Activated CD4-positive, alpha-beta memory T cell treated with anti-CD3 and anti-CD28 coated beads for 36 hours (primary cell): ENCODE measurements around the gene HSP90AB1. TPM values are rescaled to one million over a fixed set of nuclear protein-coding genes. Genes with fewer than 3 reads are reported as not detected.
"Not testable (repeated sequence)": the region's sequence is repeated elsewhere in the genome, so short reads cannot be mapped to it uniquely, and the experiment has no call there.

ENCODE experiments used
- CTCF ChIA-PET: fragments of 350-600 bp; sonication (Branson Sonifier 250); formaldehyde crosslinking; loops from one replicate; lab custom pipeline; 2021; ENCODE audit warnings: antibody characterized with exemption, inconsistent platforms; lab: Charles Lee
- POLR2A ChIA-PET: fragments of 350-600 bp; sonication (Branson Sonifier 250); formaldehyde crosslinking; loops from one replicate; lab custom pipeline; 2021; ENCODE audit warnings: antibody characterized with exemption; lab: Charles Lee
- DNase-seq: peaks from one replicate; pipeline ENCODE4 v3.0.0-alpha.2; 2020
- H3K27ac Mint-ChIP-seq: one replicate; pipeline ENCODE4 v1.8.0; 2021; ENCODE audit warnings: mixed read lengths
- H3K27me3 Mint-ChIP-seq: one replicate; pipeline ENCODE4 v1.8.0; 2021; ENCODE audit warnings: mixed read lengths
- H3K36me3 Mint-ChIP-seq: one replicate; pipeline ENCODE4 v1.8.0; 2021; ENCODE audit warnings: mixed read lengths
- H3K4me1 Mint-ChIP-seq: one replicate; pipeline ENCODE4 v1.8.0; 2021; ENCODE audit warnings: low read depth, mixed read lengths
- H3K4me3 Mint-ChIP-seq: one replicate; pipeline ENCODE4 v1.8.0; 2021; ENCODE audit warnings: mild to moderate bottlenecking, mixed read lengths
- H3K9me3 Mint-ChIP-seq: one replicate; pipeline ENCODE4 v1.8.0; 2021; ENCODE audit warnings: mixed read lengths
- intact Hi-C: fragments of 100-400 bp; cut with micrococcal nuclease; formaldehyde crosslinking; loops from one replicate; pipeline ENCODE4 v1.15.1; 2023
- total RNA-seq, 2 experiments: library from RNA; stranded (reverse); gene quantifications; one replicate each; pipeline ENCODE4 v1.2.3, GENCODE V29; 2021

Gene HSP90AB1
- total RNA-seq, 2 experiments from 2014 or later, result 1,671 to 1,695 TPM

- H3K4me3 Mint-ChIP-seq, result no peak overlapping the region
- POLR2A ChIA-PET, result no interaction called here
- intact Hi-C loops, result no loop called here
- H3K4me1 Mint-ChIP-seq, result peaks cover 8% of the 10 kb centered on the region
- DNase-seq, result no peak
- H3K27ac Mint-ChIP-seq, result no peak overlapping the region
- CTCF ChIA-PET, result interaction anchor here (0.7 kb wide), 1 partner anchor 76 kb away, joined by 3 read pairs; no protein-coding TSS in a partner anchor
- H3K9me3 Mint-ChIP-seq, result no peaks in the 10 kb centered on the region
- no peaks in the 10 kb centered on the region for H3K27me3 Mint-ChIP-seq
- peaks cover 48% of the 10 kb centered on the region for H3K36me3 Mint-ChIP-seq
Observed at GRCh38 chr6:44229376-44230033, 17.4 kb upstream of the HSP90AB1 start.

GRCh38 chr6:44230034-44230675, 16.7 kb upstream of the HSP90AB1 start:
- Mint-ChIP-seq H3K27me3 (no peaks in the 10 kb centered on the region), H3K9me3 (no peaks in the 10 kb centered on the region), H3K4me1 (peaks cover 3% of the 10 kb centered on the region), H3K36me3 (peaks cover 46% of the 10 kb centered on the region), H3K27ac (no peak overlapping the region), H3K4me3 (no peak overlapping the region)
- ChIA-PET CTCF (interaction anchor here (0.7 kb wide), 1 partner anchor 75 kb away, joined by 3 read pairs; no protein-coding TSS in a partner anchor), POLR2A (no interaction called here)
- intact Hi-C loops, result no loop called here
- DNase-seq, result no peak

- DNase-seq, intact Hi-C loops, H3K4me1 Mint-ChIP-seq, H3K9me3 Mint-ChIP-seq, H3K27me3 Mint-ChIP-seq, H3K27ac Mint-ChIP-seq, POLR2A ChIA-PET, H3K4me3 Mint-ChIP-seq, CTCF ChIA-PET: not testable (repeated sequence)
- peaks cover 50% of the 10 kb centered on the region for H3K36me3 Mint-ChIP-seq
Observed at GRCh38 chr6:44231426-44231825, 15.5 kb upstream of the HSP90AB1 start.

- Mint-ChIP-seq H3K36me3 (peaks cover 44% of the 10 kb centered on the region), H3K4me3 (no peak overlapping the region), H3K4me1 (peaks cover 15% of the 10 kb centered on the region), H3K27me3 (no peaks in the 10 kb centered on the region), H3K9me3 (no peaks in the 10 kb centered on the region), H3K27ac (no peak overlapping the region)
- ChIA-PET POLR2A (no interaction called here), CTCF (interaction anchor here (0.9 to 1.8 kb wide), 3 partner anchors 9 to 136 kb away, joined by 3 to 9 read pairs (median 4); no protein-coding TSS in a partner anchor)
- intact Hi-C loops, result no loop called here
- DNase-seq, result no peak
Observed at GRCh38 chr6:44232676-44233566, 14.0 kb upstream of the HSP90AB1 start.

GRCh38 chr6:44233567-44234100, 13.3 kb upstream of the HSP90AB1 start:
- Mint-ChIP-seq H3K4me1 (peaks cover 22% of the 10 kb centered on the region), H3K36me3 (peaks cover 38% of the 10 kb centered on the region), H3K9me3 (no peaks in the 10 kb centered on the region), H3K4me3 (no peak overlapping the region), H3K27me3 (no peaks in the 10 kb centered on the region), H3K27ac (no peak overlapping the region)
- CTCF ChIA-PET, result interaction anchor here (0.9 to 1.8 kb wide), 2 partner anchors 9 to 136 kb away, joined by 4 to 9 read pairs; no protein-coding TSS in a partner anchor
- POLR2A ChIA-PET, result interaction anchor here (2.5 kb wide), 1 partner anchor 10 kb away, joined by 14 read pairs; the partner anchor contains the start of gene SLC29A1
- intact Hi-C loops, result no loop called here
- DNase-seq, result no peak

GRCh38 chr6:44234101-44235025, 12.5 kb upstream of the HSP90AB1 start:
- H3K9me3 Mint-ChIP-seq, result no peaks in the 10 kb centered on the region
- DNase-seq, result no peak
- no peaks in the 10 kb centered on the region for H3K27me3 Mint-ChIP-seq
- CTCF ChIA-PET, result interaction anchor here (0.6 to 2.6 kb wide), 12 partner anchors 8 to 221 kb away, joined by 3 to 31 read pairs (median 4); partner anchors contain the start of gene SLC29A1
- POLR2A ChIA-PET, result interaction anchor here (2.3 to 2.5 kb wide), 2 partner anchors 11 to 13 kb away, joined by 10 to 14 read pairs; partner anchors contain the start of genes HSP90AB1 and SLC29A1
- peaks cover 32% of the 10 kb centered on the region for H3K36me3 Mint-ChIP-seq
- no peak overlapping the region for H3K4me3 Mint-ChIP-seq
- no peak overlapping the region for H3K27ac Mint-ChIP-seq
- peaks cover 29% of the 10 kb centered on the region for H3K4me1 Mint-ChIP-seq
- intact Hi-C loops, result loop anchor here (5.0 kb wide), 1 partner anchor 137 kb away; no protein-coding TSS in a partner anchor

GRCh38 chr6:44235269-44235668, 11.6 kb upstream of the HSP90AB1 start:
- Mint-ChIP-seq H3K27me3 (no peaks in the 10 kb centered on the region), H3K4me3 (no peak overlapping the region), H3K4me1 (peaks cover 29% of the 10 kb centered on the region), H3K36me3 (peaks cover 29% of the 10 kb centered on the region), H3K27ac (no peak overlapping the region), H3K9me3 (no peaks in the 10 kb centered on the region)
- intact Hi-C loops, result loop anchor here (5.0 kb wide), 1 partner anchor 138 kb away; no protein-coding TSS in a partner anchor
- POLR2A ChIA-PET, result interaction anchor here (2.3 to 2.5 kb wide), 2 partner anchors 12 kb away, joined by 10 to 14 read pairs; partner anchors contain the start of genes HSP90AB1 and SLC29A1
- DNase-seq, result no peak
- CTCF ChIA-PET, result interaction anchor here (1.0 to 2.6 kb wide), 10 partner anchors 10 to 465 kb away, joined by 3 to 31 read pairs (median 4); partner anchors contain the start of genes SLC29A1 and VEGFA

- intact Hi-C loops, result loop anchor here (2.0 to 5.0 kb wide), 2 partner anchors 29 to 139 kb away; partner anchors contain the start of gene NFKBIE
- H3K4me3 Mint-ChIP-seq, result no peak overlapping the region
- peaks cover 22% of the 10 kb centered on the region for H3K36me3 Mint-ChIP-seq
- no peaks in the 10 kb centered on the region for H3K9me3 Mint-ChIP-seq
- no peak overlapping the region for H3K27ac Mint-ChIP-seq
- ChIA-PET POLR2A (interaction anchor here (1.2 to 2.5 kb wide), 3 partner anchors 9 to 12 kb away, joined by 3 to 14 read pairs (median 10); partner anchors contain the start of genes HSP90AB1 and SLC29A1), CTCF (interaction anchor here (0.6 to 2.6 kb wide), 6 partner anchors 11 to 466 kb away, joined by 3 to 31 read pairs (median 4); partner anchors contain the start of genes SLC29A1 and VEGFA)
- H3K27me3 Mint-ChIP-seq, result no peaks in the 10 kb centered on the region
- no peak for DNase-seq
- H3K4me1 Mint-ChIP-seq, result peaks cover 29% of the 10 kb centered on the region
Observed at GRCh38 chr6:44235891-44236516, 10.9 kb upstream of the HSP90AB1 start.

- Mint-ChIP-seq H3K27ac (peak overlapping the region; percentile 95), H3K36me3 (peaks cover 13% of the 10 kb centered on the region), H3K27me3 (no peaks in the 10 kb centered on the region), H3K4me3 (peak overlapping the region; percentile 83), H3K4me1 (peaks cover 29% of the 10 kb centered on the region), H3K9me3 (no peaks in the 10 kb centered on the region)
- intact Hi-C loops, result loop anchor here (1.0 to 5.0 kb wide), 3 partner anchors 13 to 140 kb away; partner anchors contain the start of gene NFKBIE
- ChIA-PET POLR2A (interaction anchor here (0.9 to 3.0 kb wide), 6 partner anchors 10 to 27 kb away, joined by 3 to 42 read pairs (median 4); partner anchors contain the start of gene HSP90AB1), CTCF (interaction anchor here (0.5 to 2.1 kb wide), 11 partner anchors 10 to 1007 kb away, joined by 3 to 27 read pairs (median 3); partner anchors contain the start of genes AARS2, HSP90AB1, SLC29A1 and SLC35B2)
- DNase-seq, result peak; percentile 90
Observed at GRCh38 chr6:44237021-44237812, 9.7 kb upstream of the HSP90AB1 start.
